Stimulated activated CD4-positive, alpha-beta T cell treated with anti-CD3 and anti-CD28 coated beads, Interleukin-12 subunit alpha, Interleukin-12 subunit beta, amount 100 ng/mL, for 48 hours (primary cell): ENCODE results near the gene C1R.
"Not testable (repeated sequence)": the region's sequence is repeated elsewhere in the genome, so short reads cannot be mapped to it uniquely, and the experiment has no call there.

Experiments
- DNase-seq, 3 donors: peaks; one replicate each; pipeline ENCODE4 v3.0.0-alpha.2; 2020; ENCODE audit warnings: low read depth in 2 of 3, low spot score in 1 of 3

The C1R gene

GRCh38 chr12:7121324-7121723, 29.1 kb upstream of the C1R start:
- DNase-seq = no peak

GRCh38 chr12:7120166-7120565, 27.9 kb upstream of the C1R start:
- no peak for DNase-seq

GRCh38 chr12:7118881-7119280, 26.6 kb upstream of the C1R start:
- DNase-seq = no peak

GRCh38 chr12:7117670-7118069, 25.4 kb upstream of the C1R start:
- no peak for DNase-seq

- DNase-seq = no peak
Measured at GRCh38 chr12:7116916-7117315, 24.7 kb upstream of the C1R start.

- no peak for DNase-seq
Measured at GRCh38 chr12:7116196-7116595, 24.0 kb upstream of the C1R start.

GRCh38 chr12:7114851-7115250, 22.6 kb upstream of the C1R start:
- DNase-seq = no peak

- no peak for DNase-seq
Measured at GRCh38 chr12:7114008-7114407, 21.8 kb upstream of the C1R start.

- peak in 1 of 3 donors; percentile 51 for DNase-seq
Measured at GRCh38 chr12:7113389-7113871, 21.2 kb upstream of the C1R start.

GRCh38 chr12:7112041-7112440, 19.8 kb upstream of the C1R start:
- DNase-seq = no peak

GRCh38 chr12:7110661-7111060, 18.4 kb upstream of the C1R start:
- DNase-seq = no peak

GRCh38 chr12:7109572-7109920, 17.3 kb upstream of the C1R start:
- no peak for DNase-seq

GRCh38 chr12:7108796-7109571, 16.7 kb upstream of the C1R start, which contains the start of gene C1RL:
Gene C1RL (minus strand): TSS chr12:7109214. CDS start chr12:7109180, 34 bp downstream.
- peak; percentile 69 to 94 (median 80) for DNase-seq

- DNase-seq = peak; percentile 59 to 70 (median 66)
Measured at GRCh38 chr12:7108003-7108795, 16.0 kb upstream of the C1R start.

- no peak for DNase-seq
Measured at GRCh38 chr12:7107636-7108002, 15.4 kb upstream of the C1R start.

- DNase-seq = not testable (repeated sequence)
Measured at GRCh38 chr12:7107181-7107580, 14.9 kb upstream of the C1R start.

GRCh38 chr12:7106082-7106481, 13.8 kb upstream of the C1R start:
- DNase-seq = no peak

- no peak for DNase-seq
Measured at GRCh38 chr12:7103837-7104584, 11.8 kb upstream of the C1R start.

GRCh38 chr12:7102582-7102981, 10.3 kb upstream of the C1R start:
- DNase-seq = no peak

- no peak for DNase-seq
Measured at GRCh38 chr12:7101694-7102131, 9.5 kb upstream of the C1R start.

- DNase-seq = no peak
Measured at GRCh38 chr12:7101047-7101693, 8.9 kb upstream of the C1R start.
